Stimulated activated CD4-positive, alpha-beta T cell treated with anti-CD3 and anti-CD28 coated beads, Interleukin-15, amount 100 ng/mL, for 24 hours (primary cell): Measurements from ENCODE around the gene SLX4IP.

Source experiments
- DNase-seq: peaks from one replicate; pipeline ENCODE4 v3.0.0-alpha.2; 2020

Gene SLX4IP

DNA sequence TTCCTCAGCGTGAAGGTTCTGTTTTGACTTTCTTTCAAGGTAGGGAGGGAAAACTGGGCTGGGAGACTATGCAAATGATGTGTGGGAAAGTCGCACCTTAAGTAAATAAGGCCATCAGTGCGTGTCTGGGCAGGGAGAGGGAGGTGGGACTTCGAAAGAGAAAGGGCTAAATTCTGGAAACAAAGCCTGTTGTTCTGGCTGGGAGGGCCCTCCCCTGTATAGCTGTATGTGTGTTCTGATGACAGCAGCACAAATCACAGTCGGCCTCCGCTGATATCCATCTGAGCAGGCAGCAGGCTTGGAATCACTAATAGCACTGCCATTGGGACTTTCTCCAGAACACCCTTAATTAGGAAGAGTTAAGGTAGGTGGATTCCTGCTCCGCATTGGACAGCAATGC is 219.5 kb downstream of the SLX4IP start:
- DNase-seq: no peak

DNA sequence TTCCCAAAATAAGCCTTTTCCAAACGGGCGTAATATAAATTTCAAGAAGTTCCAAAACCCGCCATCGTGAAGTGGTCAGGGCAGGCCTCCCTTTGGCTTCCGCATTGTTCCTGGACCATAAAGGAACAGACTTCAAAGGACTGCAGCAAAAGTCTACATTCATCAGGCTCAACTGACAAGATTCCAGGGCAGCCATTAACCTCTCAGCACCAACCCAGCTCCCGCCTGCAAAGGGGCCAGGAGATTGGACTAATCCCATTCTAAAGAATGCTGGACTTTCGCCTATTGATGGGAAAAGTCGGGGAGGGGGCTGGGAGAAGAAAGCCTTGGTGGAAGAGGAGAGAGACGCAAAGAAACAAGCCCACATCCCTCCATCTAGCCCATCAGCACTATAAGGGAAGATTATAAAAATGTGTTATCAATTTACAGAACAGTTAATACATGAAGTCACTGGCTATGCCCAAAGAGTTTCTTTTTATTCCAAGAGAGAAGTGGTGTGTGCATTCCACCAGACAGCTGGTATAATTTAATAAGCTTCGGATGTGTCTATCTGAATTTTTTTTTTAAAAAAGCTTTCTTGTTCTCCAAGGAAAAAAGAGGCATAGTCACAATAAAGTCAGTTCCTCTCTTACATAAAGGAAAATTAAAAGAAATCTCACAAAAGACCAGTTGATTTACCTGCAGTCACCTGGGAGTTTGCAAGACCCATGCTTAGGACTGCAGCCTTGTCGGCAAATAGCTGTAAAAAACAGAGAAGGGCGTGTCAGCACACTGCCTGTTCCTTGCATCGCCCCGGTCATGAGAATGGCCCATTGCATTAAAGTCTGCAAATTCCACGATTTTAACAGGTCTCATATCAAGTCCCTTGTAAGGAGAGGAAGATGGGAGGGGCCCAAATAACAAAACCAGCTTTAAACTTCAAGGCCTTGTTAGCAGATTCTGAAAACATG is 220.9 kb downstream of the SLX4IP start:
- DNase-seq: no peak

DNA sequence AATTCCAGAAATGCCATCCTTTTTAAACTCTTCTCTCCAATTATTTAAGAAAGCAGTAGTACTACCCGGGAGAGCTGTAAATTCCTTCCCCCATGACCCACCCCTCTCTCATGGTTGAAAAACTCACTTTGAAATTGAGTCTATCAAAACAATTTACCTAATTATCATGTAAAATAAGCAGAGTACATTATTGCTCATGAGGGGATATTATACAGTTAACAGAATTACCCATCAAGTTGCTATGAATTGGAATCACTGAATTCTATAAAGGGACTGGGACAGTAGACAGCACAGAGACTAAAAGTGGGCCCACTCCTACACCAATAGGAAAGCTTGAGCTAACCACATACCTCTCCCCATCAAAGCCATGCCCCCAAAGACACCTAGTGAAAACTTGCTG is 222.3 kb downstream of the SLX4IP start:
- no peak for DNase-seq

- DNase-seq: no peak
Observed at GRCh38 chr20:10658051-10658823, 223.1 kb downstream of the SLX4IP start.

DNA sequence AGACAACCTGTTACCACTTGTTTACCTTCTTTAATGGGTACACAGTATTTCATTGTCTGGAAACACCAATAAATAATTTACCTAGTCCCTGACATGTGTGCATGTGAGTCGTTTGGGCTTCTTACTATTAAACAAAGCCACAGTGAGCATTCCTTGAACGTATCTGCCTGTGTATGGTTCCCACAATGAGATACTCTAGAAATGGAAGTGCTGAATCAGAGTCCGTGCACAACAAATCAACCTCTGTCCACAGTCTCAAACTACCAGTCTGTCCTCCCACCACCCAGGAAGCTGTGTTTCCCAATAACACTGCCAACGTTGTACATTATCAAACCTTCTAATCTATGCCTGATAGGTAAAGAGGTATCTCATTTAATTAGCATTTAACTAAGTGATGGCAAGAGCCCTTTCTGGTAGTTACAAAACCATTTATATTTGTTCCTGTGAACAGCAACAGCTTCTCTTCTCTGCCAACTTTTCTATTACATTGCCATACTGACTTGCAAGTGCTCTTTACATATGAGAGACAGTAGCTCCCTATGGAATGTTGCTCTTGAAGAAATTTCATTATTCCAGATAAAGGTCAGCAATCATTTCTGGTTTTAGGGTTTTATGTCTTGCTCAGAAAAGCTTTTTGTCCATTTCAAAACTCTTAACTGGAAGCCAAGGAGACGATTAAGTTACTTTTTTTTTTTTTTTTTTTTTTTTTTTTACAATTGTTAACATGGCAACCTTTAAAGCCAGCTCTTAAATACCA is 223.9 kb downstream of the SLX4IP start:
- no peak for DNase-seq

- DNase-seq: no peak
Observed at GRCh38 chr20:10659651-10660601, 224.8 kb downstream of the SLX4IP start.

- DNase-seq: no peak
Observed at GRCh38 chr20:10660661-10661060, 225.6 kb downstream of the SLX4IP start.

- no peak for DNase-seq
Observed at GRCh38 chr20:10661261-10661660, 226.2 kb downstream of the SLX4IP start.

DNA sequence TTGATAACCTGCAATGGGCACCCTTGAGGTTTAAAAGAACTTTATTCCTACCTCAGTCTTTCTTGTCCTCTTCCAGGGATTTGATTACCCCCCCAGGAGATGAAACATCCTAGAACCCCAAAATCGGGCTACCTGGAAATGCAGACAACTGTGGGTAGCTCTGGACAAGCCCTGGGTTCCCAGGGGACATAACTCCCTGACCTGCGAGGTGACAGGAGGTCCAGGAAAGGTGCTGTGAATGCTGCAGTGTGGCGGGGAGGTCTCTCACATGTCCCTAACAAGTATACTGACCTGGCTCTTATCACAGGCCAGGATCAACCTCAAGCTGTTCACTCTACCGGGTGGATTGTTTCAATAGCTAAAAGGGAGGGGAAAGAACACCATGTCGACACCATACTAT is 227.0 kb downstream of the SLX4IP start:
- no peak for DNase-seq

- no peak for DNase-seq
Observed at GRCh38 chr20:10662661-10663458, 227.8 kb downstream of the SLX4IP start.

- DNase-seq: no peak
Observed at GRCh38 chr20:10663756-10664155, 228.7 kb downstream of the SLX4IP start.

DNA sequence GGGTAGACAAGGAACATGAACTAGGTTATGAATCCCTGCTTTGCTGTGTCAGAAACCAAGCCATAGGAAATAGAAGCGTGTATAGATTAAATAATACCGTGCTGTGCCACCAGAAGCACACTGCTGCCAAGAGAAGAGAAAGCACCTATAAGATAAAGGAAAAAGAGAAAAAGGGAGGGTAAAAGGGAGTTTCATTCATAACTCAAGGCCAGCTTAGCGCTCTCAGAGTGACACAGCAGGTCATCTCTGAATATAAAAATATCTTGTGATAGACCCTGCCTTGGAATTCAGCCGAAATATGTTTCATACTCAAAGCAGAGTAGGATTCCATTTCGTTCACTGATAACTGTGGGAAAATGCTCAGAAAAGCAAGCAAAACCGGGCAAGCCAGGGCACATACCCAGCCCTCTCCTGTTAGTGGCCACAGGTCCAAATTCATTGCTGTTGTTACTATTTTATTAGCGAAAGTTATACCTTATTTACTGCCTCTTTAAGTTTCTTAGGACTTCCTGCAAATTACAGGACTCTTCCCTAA is 230.0 kb downstream of the SLX4IP start:
- no peak for DNase-seq

GRCh38 chr20:10665791-10666190 is 230.7 kb downstream of the SLX4IP start:
- DNase-seq: no peak

- no peak for DNase-seq
Observed at GRCh38 chr20:10666221-10667076, 231.3 kb downstream of the SLX4IP start.

DNA sequence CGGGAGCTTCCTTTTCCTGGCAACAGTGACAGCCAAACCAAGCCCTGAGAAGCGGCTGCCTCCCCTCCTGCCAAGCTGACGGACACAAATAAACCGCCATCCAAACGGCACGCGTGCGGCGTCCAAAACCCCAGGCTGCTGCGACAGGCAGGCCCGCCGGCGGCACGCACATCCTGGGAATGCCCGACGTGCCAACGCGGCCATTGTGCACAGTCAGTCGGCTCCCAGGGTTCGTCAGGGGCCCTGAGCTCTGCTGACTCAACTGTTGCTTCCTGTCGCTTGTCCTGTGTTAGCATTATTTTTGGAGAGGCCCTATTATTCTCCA is 231.9 kb downstream of the SLX4IP start:
- no peak for DNase-seq

DNA sequence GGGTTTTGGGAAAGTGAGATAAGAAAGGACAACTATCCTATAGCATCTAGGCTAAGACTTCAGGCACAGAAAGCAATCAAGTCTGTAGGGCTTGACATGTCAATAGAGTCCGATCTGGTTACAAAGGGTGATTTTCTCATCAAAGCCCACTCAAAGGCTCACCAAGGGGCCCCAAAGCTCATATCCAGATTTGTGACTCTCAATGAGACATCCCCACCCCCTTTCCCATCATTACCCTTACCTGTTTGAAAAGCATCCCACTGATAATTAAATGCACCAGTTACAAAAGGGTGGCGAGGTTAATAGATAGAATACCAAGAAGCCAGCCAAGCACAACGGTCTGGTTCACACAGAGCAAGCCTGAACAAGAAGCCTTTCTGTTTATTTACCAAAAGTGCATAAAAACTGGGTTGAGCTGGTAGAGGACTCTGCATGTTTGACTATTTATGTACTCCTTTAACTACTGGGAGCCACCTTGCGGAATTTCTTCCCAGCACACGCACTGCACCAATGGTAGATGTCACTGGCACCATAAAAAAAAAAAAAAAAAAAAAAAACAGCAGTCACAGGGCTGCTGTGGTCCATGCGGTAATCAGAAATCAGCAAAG is 232.6 kb downstream of the SLX4IP start:
- DNase-seq: no peak

GRCh38 chr20:10668677-10669368 is 233.7 kb downstream of the SLX4IP start:
- no peak for DNase-seq

- no peak for DNase-seq
Observed at GRCh38 chr20:10669843-10670446, 234.8 kb downstream of the SLX4IP start.
